Endometrium (tissue), 2 donors: Measurements from ENCODE around the gene SETD2.
"Not testable (repeated sequence)": the region's sequence is repeated elsewhere in the genome, so short reads cannot be mapped to it uniquely, and the experiment has no call there.

Experiments used
- FAIRE-seq: peaks from 2 replicates; lab custom pipeline; 2012; peaks lifted over from hg19 to GRCh38; lab: Jason Lieb, UNC
- donor health status: control.
- donor health status: control.

The SETD2 gene

DNA sequence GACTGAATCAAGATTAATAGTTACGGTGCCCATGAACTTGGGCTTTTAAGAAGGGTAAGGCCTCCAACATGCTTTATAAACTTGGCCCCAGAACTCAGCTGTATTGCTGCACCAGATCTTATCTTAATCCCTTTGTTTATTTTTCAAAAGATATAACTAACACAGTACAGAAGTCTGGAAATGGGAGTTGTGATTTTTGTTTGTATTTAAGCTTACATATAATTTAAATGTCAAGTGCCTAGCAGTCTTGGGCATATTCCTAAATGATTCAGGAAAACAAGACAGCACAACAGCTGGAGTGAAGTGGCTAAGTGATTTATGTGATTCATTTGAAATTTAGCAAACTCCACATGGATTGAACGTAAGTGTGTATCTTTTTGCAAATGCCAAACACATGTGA lies 128.3 kb downstream of the SETD2 start:
- no peak for FAIRE-seq

DNA sequence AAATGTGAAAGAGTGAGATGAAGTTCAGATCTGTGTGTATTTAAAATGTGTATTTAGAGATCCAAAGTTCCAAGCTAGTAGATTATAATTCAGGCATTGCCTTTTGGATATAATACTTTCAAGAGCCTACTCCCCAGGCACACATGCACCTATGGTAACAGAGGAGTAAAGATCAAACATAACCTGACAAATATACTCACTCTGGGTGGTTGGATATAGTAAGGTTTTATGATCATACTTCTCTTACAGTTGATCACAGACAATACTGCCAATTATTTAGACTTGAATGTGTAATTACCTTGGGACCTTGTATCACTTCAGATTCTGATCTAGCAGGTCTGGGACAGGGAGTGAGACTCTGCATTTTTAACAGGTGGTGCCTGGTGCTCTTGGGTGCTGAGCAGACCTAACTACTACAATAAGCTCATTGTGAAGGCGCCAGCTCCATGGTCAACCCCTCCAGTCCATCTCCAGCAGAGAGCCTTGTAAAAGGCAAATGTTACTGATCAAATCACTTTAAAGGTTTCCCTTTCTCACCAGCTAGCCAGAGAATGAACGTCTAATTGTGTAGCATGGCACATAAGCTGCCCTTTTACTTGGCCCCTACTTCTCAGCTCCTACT lies 128.9 kb downstream of the SETD2 start:
- no peak for FAIRE-seq

DNA sequence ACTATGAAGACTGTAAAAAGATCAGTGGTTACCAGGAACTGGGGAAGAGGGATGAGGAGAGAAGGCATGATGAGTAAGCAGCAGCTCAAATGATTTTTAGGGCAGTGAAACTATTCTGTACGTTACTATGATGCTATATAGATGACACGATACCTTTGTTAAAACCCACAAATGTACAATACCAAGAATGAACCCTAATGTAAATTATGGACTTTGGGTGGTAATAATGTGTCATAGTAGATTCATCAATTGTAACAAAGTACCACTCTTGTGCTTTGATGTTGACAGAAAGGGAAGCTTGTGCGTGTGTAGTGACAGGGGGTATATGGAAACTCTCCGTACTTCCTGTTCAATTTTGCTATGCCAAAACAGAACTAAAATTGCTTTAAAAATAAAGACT lies 132.9 kb downstream of the SETD2 start:
- not testable (repeated sequence) for FAIRE-seq

DNA sequence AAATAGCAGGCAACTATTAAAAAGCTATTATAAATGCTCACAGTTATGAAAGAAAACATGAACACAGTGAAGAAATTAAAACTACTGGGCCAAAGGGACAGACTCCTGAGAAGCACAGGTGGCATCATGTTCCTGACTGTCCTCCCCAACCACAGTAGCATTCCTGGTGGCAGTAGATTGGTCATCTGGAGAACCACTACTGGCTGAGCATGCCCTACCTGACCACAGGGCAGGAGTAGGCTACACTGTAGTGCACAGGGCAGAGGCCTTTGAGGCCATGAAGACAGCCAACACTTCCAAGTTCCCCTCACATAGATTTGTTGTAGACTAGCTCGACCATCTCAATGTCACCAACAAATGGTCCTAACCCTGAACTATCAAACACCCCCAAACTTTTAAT lies 135.2 kb downstream of the SETD2 start:
- no peak for FAIRE-seq

DNA sequence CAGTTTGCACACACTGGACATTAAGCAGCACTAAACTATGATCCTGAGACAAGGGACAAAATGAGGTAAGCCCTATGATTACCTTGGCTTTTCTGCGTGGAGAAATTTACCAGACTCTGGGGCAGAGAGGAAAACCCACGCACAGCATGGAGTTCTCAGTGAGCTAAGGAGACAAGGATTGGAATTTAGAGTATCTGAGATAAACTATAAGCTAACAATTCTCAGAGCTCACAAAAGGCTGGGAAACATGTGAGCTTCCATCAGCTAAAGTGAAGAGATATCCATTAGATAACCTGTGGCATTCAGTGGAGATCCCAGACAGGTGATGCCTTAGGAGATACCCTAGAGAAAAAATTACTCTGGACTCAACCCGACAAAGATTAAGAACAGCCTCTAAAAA lies 135.8 kb downstream of the SETD2 start:
- no peak for FAIRE-seq

DNA sequence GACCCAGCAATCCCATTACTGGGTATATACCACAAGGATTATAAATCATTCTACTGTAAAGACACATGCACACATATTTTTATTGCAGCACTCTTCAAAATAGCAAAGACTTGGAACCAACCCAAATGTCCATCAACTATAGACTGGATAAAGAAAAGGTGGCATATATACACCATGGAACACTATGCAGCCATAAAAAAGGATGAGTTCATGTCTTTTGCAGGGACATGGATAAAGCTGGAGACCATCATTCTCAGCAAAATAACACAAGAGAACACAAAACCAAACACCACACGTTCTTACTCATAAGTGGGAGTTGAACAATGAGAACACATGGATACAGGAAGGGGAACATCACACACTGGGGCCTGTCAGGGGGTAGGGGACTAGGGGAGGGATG lies 137.5 kb downstream of the SETD2 start:
- not testable (repeated sequence) for FAIRE-seq

DNA sequence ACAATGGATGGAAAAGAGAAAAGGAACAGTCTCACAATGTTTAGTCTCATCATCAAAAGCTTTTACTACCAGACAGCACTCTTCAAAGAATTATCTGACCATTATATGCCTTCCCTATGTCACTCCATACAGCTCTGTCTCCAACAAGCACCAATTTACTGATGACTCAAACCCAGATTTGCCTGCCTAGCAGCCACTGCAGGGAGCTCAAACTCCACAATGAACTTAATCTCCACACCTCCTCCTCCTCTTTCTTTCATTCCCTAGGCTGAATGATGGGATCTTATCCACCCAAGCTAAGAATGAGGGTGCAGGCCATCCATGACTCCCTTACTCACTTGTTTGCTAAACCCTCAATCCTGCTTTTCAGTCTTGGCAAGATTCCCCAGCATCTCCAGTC lies 139.0 kb downstream of the SETD2 start:
- no peak for FAIRE-seq

DNA sequence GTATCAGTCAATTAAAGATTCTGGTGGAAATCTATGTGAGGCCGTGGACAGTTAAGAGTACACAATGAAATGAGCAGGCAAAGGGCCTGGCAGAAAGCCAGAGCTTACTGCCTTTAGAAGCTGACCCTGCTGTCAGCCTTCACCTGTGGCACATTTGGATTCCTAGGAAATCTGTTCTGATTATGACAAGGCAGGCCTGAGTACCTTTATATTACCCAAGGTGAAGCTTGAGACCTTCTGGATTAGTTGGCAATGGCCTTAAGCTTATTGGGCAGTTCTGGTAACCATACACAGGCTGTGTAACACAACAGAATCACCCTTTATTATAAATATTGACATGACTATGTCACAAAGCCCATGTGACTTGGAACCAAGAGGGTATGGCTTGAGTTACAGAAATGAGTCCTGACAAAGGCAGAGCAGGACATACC lies 141.3 kb downstream of the SETD2 start:
- FAIRE-seq: no peak

DNA sequence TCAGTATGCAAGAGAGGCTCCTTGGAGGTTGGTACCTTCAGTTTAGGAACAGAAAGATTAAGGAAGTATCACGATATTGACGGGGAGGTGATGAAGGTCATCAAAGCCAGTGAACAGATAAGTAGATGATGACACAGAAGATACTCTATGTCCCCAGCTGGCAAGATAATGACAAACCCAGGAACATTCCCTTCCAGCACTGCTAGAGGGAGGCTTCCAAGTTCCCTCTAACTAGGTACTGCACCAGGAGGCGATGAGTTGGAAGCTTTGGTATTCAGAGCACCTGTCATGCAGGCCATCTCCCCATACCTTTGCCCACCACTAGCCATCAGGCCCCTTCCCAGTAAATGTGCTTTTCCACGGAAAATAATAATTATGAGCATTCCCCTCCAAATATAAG lies 143.6 kb downstream of the SETD2 start:
- no peak for FAIRE-seq

DNA sequence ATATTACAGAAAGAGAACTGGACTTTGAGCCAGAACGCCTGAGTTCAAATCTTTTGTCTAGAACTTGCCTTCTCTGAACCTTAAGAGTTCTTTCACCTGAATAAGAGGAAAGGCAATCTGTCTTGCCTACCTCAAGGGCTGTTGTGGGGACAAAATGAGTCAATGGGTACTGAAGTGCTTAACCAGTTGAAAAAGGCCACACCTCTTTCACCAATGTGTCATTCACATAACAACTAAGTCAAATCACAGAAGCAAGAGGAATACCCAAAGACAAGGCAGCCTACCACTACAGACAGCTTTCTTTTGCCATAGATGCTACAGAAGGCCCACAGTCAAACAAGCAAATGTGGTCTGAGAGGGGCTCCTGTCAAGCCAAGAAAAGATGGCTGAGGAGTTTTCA lies 144.7 kb downstream of the SETD2 start:
- FAIRE-seq: no peak

DNA sequence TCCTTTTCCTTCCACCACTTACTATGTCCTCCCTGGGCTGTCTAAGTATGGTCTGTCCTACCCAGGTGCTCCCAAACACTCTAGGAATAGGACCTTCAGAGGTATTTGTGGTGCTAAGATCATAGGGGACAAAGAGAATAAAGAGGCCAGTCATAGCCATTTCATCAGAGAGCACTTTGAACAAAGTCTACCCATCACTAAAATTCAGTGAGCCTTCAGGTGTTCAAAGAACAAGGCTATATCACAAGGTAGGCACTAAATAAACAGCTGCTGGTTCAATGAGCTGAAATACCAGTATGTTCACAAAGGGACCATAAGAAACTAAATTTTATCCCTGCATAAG lies 145.7 kb downstream of the SETD2 start:
- FAIRE-seq: no peak

DNA sequence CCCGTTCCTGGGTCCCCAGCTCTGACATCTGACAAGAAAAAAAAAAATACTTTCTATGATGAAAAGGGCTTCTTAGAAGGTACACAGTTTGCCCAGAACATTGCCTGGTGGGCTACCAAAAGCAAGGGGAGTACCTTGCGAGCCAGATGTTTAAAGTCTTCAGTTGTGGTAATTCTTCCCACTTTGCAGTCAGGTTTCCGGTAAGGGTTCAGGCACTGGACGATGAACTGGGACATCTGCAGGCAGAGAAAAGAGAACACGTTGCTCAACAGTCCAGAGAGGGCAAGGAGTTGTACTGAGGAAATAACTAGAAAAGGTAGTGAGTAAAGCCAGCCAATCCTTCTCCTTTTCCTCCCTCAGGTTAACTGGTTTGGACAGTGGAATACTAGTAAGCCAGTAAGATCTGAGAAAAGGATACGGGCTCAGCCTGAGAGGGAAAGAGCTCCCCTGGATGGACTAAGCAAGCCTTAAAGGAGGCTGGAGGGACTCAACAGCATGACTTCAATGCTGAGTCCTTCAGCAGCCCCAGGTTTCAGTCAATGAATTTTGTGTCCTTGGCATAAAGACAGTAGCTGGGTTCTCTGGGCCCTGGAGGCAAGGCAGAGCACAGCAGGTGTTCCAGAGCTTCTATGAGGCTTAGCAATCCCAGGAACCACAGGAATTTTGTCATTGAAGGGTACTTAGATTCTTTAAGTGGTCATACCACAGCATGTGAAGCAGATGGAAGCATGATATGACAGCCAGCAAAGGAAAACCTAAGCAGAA lies 146.2 kb downstream of the SETD2 start:
- FAIRE-seq: no peak

DNA sequence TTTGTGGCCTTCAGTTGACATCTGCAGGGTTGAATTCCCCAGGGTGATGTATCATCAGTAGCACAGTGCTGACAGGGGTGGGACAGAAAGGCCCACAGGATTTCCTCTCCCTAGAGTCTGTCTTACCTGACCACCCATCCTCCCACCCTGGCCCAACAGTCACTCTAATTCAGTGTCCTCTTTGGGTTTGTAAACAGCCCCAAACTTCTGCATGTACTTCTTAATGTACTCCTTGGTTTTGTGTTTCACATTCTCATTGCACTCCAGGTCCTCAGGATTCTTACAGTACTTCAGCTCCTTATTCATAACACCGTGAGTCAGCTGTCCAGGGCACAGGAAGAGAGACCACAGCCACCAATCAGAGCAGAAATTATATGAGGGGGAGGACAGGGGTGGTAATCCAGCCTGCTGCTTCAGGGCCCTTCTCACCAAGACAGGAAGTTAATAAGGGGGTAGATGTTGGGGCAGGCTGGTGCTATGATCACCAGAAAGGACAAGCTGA lies 146.9 kb downstream of the SETD2 start:
- FAIRE-seq: no peak

DNA sequence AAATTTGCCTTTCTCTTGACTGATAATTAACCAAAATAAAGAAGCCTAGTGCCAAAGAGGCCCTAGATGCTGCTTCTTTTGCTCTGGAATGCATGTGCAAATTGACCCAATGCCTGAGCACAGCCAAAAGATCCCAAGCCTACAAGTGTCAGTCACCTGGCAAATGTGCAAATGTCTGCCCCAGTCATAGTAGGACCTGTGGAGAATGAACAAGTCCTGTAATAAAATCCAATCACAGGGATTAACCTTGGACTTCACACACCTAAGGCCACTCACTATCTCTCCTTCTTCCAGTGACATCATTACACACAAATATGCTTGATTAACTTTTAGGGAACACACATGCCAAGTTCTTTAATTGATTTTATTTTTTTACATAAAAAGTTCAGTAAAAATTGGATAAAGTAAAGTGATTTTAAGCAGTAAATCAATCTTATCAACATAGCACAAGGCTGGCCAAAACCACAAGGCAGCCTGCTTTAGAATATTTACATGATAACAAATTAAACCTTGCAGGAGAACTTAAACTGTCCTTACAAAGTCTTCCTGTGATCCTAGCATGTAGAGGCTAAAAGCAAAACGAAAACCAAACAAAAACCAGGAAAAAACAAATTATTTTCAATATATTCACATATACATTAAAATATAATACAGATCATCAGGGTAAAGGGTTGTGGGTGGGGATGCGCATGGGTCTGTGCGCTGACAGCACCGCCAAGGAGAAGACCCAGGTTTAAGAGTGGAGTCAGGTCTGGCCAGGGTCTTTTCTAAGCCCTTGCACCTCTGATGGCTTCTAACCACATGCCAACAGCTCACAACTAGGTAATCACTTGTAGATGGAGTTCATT lies 147.6 kb downstream of the SETD2 start:
- FAIRE-seq: no peak

DNA sequence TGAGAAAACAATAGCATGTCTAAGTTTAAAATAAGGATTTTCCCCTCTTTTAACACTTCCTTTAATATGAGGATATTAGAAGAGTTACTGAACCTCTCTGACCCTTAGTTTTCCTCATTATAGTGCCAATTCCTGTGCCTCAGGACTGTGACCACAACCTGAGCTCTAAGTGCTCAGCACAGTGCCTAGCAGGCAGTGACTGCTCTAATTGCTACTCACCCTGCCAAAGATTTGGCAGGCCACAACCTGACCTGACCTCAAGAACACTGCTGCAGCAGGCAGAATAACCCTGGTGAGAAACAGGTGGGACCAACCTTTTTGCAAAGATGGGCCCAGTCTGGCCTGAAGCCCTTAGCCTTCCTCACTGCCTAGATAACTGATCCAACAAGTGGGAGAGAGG lies 148.8 kb downstream of the SETD2 start:
- FAIRE-seq: no peak

DNA sequence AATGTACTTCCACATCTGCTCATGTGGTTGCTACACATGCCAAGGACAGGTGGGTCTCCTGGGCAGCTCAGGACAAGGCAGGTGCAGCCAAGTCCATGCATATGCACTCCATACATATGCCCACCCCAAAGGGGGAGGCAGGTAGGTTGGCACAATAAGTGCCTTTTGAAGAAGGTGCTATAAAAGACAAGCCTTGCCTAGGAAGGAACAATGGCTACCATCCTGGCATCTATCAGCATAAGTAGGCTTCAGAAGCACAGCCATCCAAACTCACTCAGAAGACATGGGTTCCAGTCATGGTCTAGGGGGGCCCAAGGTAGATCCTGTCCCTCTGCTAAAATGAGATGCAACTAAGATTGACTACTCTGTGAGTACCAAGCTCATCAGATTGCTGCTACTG lies 149.9 kb downstream of the SETD2 start:
- FAIRE-seq: no peak

DNA sequence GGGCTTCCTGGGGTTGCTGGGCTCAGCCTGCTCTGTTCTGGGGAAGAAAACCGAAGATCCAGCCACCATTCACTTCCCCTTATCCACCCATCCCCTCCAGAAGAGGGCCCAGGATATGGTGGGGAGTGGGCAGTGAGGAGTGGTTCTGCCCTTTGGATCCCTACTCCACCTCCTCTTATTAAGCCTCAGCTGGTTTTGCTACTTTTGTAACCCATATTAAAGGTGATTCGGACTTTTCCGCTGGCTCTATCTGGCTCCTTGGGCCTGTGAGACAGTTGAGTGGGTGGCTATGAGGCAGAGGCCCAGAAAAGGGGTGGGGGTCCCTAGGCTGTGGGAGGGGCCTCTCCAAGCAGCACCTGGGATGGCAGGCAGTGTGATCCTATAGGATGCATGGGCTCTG lies 150.7 kb downstream of the SETD2 start:
- FAIRE-seq: no peak

DNA sequence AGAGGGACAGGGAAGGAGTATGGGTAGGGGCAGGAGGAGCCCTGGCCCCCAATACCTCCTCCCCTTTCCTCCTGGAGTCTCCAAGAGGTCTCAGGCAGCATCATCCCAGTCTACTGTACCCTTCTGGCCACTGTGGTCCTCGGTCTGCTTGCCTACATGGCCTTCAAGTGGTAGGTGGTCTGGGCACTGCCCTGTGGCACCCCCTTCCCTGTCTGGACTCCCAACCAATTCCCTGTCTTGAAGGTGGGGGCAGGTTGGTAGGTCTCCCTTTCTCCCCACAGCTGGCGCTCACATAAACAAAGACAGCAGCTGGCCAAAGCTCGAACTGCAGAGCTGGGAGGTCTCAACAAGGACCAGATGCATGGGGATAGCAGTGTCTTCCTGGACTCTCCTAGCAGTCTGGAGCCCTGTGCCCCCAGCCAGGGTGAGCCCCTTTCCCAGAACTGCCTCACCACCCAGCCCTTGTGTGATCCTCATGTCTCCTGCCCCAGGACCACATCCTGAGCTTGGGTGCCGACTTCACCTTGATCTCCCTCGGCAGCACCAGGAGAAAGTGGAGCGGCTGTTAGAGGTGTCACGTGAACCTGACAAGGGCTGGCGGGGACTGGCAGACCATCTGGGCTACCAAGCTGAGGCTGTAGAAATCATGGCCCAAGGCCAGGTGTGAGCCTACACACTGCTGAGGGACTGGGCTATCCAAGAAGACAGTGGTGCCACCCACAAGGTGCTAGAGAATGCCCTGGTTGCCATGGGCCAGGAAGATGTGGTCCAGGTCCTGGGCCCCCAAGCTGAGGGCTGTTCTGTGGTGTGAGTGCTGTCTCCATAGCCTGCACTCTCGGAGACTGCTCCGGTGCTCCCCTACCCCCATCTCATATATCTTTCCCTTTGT lies 151.3 kb downstream of the SETD2 start:
- FAIRE-seq: no peak

DNA sequence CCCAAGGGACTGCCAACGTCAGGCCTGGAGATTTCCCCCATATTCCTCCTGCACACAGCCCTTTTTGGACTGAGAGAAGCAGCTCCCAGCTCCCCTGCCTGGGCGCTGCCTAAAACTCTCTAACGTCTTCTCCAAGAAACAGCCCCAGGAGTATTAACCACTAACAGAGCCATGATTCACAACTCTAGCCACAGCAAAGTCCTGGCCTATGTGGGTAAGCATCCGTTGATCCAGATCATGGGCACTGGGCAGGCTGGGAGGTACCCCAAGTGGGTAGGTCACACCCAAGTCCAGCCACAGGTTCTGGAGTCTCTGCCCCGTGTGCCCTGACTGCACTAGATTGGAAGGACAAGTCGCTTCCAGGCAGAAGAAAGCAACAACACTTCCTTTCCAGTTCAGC lies 152.5 kb downstream of the SETD2 start:
- FAIRE-seq: no peak

DNA sequence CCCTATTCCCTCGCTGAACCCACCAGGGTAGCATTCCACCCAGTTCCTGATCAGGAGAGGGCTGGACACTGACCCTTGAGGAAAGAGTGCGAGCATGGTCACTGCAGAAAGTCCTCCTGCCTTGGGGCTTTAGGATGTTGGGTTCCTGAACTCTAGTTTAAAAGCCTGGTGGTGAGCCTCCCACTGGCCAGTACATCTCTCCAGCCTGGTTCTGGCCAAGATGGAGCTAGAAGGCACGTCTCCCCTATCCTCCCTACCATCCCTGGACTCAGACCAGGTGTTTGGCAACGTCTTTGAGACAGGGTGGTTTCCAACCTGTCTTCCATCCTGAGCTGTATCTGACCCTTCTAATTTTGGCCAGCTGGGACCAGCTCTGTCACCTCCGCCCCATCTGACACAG lies 153.0 kb downstream of the SETD2 start:
- FAIRE-seq: no peak

DNA sequence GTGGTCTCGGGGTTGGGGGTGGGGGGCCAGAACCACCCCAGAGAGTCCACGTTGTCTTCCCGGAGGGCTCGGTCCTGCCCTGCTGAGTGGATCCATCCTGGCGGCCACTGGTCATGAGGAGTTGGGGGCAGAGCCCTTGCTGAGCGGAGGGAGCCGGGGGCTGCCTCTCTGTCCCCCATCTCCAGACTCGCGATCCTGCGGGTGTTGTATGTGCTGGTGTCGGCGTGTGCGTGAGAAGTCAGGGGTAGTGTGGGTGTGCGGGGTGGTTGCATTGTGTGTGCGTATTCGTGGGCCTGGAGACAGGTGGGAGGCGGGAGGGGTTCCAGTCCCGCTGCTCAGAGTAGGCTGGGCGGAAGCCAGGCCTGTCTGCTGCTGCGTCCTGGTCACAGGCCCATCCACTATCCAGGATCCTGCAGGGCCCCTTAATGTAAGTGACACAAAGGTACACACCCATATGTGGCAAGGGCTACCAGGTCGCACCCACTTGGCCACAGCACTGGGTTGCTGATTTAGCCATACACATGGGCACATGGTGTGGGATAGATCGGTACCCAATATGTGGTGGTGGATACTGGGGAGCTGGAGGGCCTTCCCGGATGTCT lies 153.7 kb downstream of the SETD2 start:
- no peak for FAIRE-seq
